K562 (cell line): ENCODE data around the gene CHAMP1. TPM values are rescaled to one million over a fixed set of nuclear protein-coding genes. Genes with fewer than 3 reads are reported as not detected.

ENCODE experiments used
- ARID4B ChIP-seq: sonication (generic); formaldehyde crosslinking; IDR thresholded peaks from 2 replicates; pipeline ENCODE4 v1.8.0; 2022; ENCODE audit warnings: mild to moderate bottlenecking, missing genetic modification reagents
- CBFA2T3 ChIP-seq: fragments of 450-650 bp; IDR thresholded peaks from 2 replicates; pipeline ENCODE4 v1.6.1; 2017
- CC2D1A ChIP-seq: fragments of 450-650 bp; IDR thresholded peaks from 2 replicates; pipeline ENCODE4 v1.6.1; 2017; ENCODE audit warnings: mild to moderate bottlenecking
- CHD1 ChIP-seq: fragments of 200-600 bp; sonication (generic); IDR thresholded peaks from one replicate; pipeline ENCODE4 v1.6.1; 2012; ENCODE audit warnings: mild to moderate bottlenecking, moderate library complexity, low read length, inconsistent platforms
- DIDO1 ChIP-seq: fragments of 450-650 bp; IDR thresholded peaks from 2 replicates; pipeline ENCODE4 v1.6.1; 2016; ENCODE audit warnings: low read depth, missing biosample characterization, missing genetic modification characterization
- E4F1 ChIP-seq: fragments of 250-450 bp; sonication (Bioruptor Pico); IDR thresholded peaks from 2 replicates; pipeline ENCODE4 v1.5.0; 2021; ENCODE audit warnings: mild to moderate bottlenecking, borderline replicate concordance
- FOXM1 ChIP-seq, 2 experiments: fragments of 450-650 bp in 1 of 2; sonication (generic) in 1 of 2; formaldehyde crosslinking in 1 of 2; IDR thresholded peaks; 2 replicates each; pipeline versions ENCODE4 v1.6.1 to v1.9.0; 2017 to 2022; ENCODE audit warnings: low read depth in 2 of 2, mild to moderate bottlenecking in 2 of 2, missing genetic modification reagents in 1 of 2, moderate library complexity in 1 of 2
- GABPA ChIP-seq: fragments of 200-800 bp; sonication (Bioruptor generic); conservative IDR thresholded peaks from 2 replicates; pipeline ENCODE4 v1.6.1; 2016; ENCODE audit warnings: low read depth, missing genetic modification characterization, missing compliant biosample characterization
- GMEB1 ChIP-seq: fragments of 250-450 bp; sonication (Bioruptor Pico); IDR thresholded peaks from 2 replicates; pipeline ENCODE4 v1.4.0; 2020; ENCODE audit warnings: mild to moderate bottlenecking
- GTF2A2 ChIP-seq: IDR thresholded peaks from 2 replicates; pipeline ENCODE4 v1.6.1; 2016; ENCODE audit warnings: mild to moderate bottlenecking, missing genetic modification characterization, missing compliant biosample characterization
- JUND ChIP-seq, 2 experiments: IDR thresholded peaks; 2 replicates in 1 of 2; 3 replicates in 1 of 2; pipeline ENCODE4 v1.6.1; 2011; ENCODE audit warnings: borderline replicate concordance in 2 of 2, low read depth in 2 of 2, low read length in 2 of 2, improper control_type of control experiment in 1 of 2, missing biosample characterization in 1 of 2, missing genetic modification characterization in 1 of 2, missing genetic modification reagents in 1 of 2
- KDM1A ChIP-seq, 2 experiments: fragments of 450-650 bp; IDR thresholded peaks; 2 replicates each; pipeline ENCODE4 v1.6.1; 2016; ENCODE audit warnings: mild to moderate bottlenecking in 2 of 2
- POLR2A ChIP-seq: fragments of 450-650 bp; conservative IDR thresholded peaks from 2 replicates; pipeline ENCODE4 v1.6.1; 2016
- PRMT5 ChIP-seq: sonication (generic); formaldehyde crosslinking; IDR thresholded peaks from 2 replicates; pipeline ENCODE4 v1.5.0; 2020; ENCODE audit warnings: missing genetic modification reagents
- SNIP1 ChIP-seq: fragments of 450-650 bp; IDR thresholded peaks from 2 replicates; pipeline ENCODE4 v1.7.1; 2017; ENCODE audit warnings: low read depth, mild to moderate bottlenecking
- SREBF1 ChIP-seq: fragments of 150-350 bp; IDR thresholded peaks from 2 replicates; pipeline ENCODE4 v1.6.1; 2014; ENCODE audit warnings: antibody characterized with exemption, low read depth, low read length, borderline replicate concordance
- SRSF9 ChIP-seq: fragments of 200-400 bp; formaldehyde crosslinking; IDR thresholded peaks from 2 replicates; pipeline ENCODE4 v1.6.1; 2017; ENCODE audit warnings: low read depth, low read length, borderline replicate concordance
- TAF9B ChIP-seq: fragments of 450-650 bp; IDR thresholded peaks from 2 replicates; pipeline ENCODE4 v1.6.1; 2018; ENCODE audit warnings: mild to moderate bottlenecking; ENCODE audit not compliant: partially characterized antibody
- ZNF140 ChIP-seq: fragments of 250-450 bp; sonication (Bioruptor Pico); IDR thresholded peaks from 2 replicates; pipeline ENCODE4 v1.8.0; 2021; ENCODE audit warnings: moderate library complexity, mild to moderate bottlenecking, inconsistent platforms
- ZNF644 ChIP-seq: fragments of 200-800 bp; sonication (Bioruptor generic); IDR thresholded peaks from 2 replicates; pipeline ENCODE4 v1.6.1; 2016; ENCODE audit warnings: low read depth, missing genetic modification characterization, missing compliant biosample characterization
- ZSCAN29 ChIP-seq: fragments of 450-650 bp; IDR thresholded peaks from 2 replicates; pipeline ENCODE4 v1.6.1; 2017
- polyA plus RNA-seq, 8 experiments: library from polyadenylated mRNA; depleted of rRNA in 4 of 8; stranded (reverse) in 5 of 8; unstranded in 3 of 8; fragments of >200 nt; fragmentation: Nextera tagmentation in 2 of 8; fragmentation: Illumina TruSeq in 1 of 8; extraction: Ambion mirVana in 2 of 8; extraction: Trizol in 1 of 8; gene quantifications; 2 replicates each; pipeline versions ENCODE4 v1.2.1 to v1.2.3, GENCODE V29; 2011 to 2014; ENCODE audit warnings: inconsistent platforms in 1 of 8, missing spikeins in 1 of 8
- total RNA-seq, 7 experiments: library from RNA; depleted of rRNA in 6 of 7; stranded (reverse); fragments of >200 nt in 6 of 7; fragmentation: Illumina TruSeq in 2 of 7; extraction: Trizol in 2 of 7; gene quantifications; 2 replicates each; pipeline versions ENCODE4 v1.2.1 to v1.2.3, GENCODE V29; 2011 to 2021; ENCODE audit warnings: low replicate concordance in 1 of 7

CHAMP1 gene
- total and polyA plus RNA-seq, 9 of the 15 experiments (the other 6 are each of a cell fraction or from before 2014, with no cell fraction given), result 0.70 to 40.6 (median 15.3) TPM

GRCh38 chr13:114282041-114282670 lies 32.1 kb upstream of the CHAMP1 start (continued):
- no peak; the same call in 1 of the 2 replicates for TF ChIP-seq ARID4B (CRISPR knock-in tag)
- TF ChIP-seq ZNF644, result no peak
- TF ChIP-seq CBFA2T3, result peak; percentile 61
- TF ChIP-seq TAF9B, result peak; percentile 70
- TF ChIP-seq GMEB1 (CRISPR knock-in tag), result 0 out of 2 replicates have a peak, but pooled peaks have one; percentile 13
- no peak for TF ChIP-seq JUND (IDR thresholded peaks at IDR 0.05; ENCODE audit: borderline replicate concordance, low read depth, low read length)
- no peak for TF ChIP-seq JUND (tag; IDR thresholded peaks at IDR 0.05; ENCODE audit: borderline replicate concordance, low read depth, low read length)
- TF ChIP-seq ZSCAN29, result no peak; the same call in 1 of the 2 replicates
- TF ChIP-seq ZNF140 (CRISPR knock-in tag), result no peak
- no peak for TF ChIP-seq GTF2A2
- no peak for TF ChIP-seq SREBF1
- TF ChIP-seq CC2D1A, result no peak
- no peak for TF ChIP-seq DIDO1
- no peak for TF ChIP-seq SRSF9
- no peak for TF ChIP-seq GABPA (tag)
- TF ChIP-seq POLR2A, result peak; percentile 72
- no peak for TF ChIP-seq PRMT5 (CRISPR knock-in tag)
- no peak for TF ChIP-seq SNIP1
- TF ChIP-seq KDM1A (IDR thresholded peaks at IDR 0.05), result peak in 1 of 2 experiments; percentile 70; a peak in 2 of 4 replicates
- TF ChIP-seq FOXM1 (IDR thresholded peaks at IDR 0.05; ENCODE audit: low read depth), result no peak; the same call in 1 of the 2 replicates
- TF ChIP-seq FOXM1 (CRISPR knock-in tag; IDR thresholded peaks at IDR 0.05; ENCODE audit: low read depth), result no peak
- TF ChIP-seq CHD1, result peak; percentile 40
- no peak for TF ChIP-seq E4F1 (CRISPR knock-in tag)
